ENCODE measurements around the gene ZSCAN1.
A peak's percentile ranks its signal among the peaks of the same experiment; 100 is the strongest.

Gene ZSCAN1

DNA sequence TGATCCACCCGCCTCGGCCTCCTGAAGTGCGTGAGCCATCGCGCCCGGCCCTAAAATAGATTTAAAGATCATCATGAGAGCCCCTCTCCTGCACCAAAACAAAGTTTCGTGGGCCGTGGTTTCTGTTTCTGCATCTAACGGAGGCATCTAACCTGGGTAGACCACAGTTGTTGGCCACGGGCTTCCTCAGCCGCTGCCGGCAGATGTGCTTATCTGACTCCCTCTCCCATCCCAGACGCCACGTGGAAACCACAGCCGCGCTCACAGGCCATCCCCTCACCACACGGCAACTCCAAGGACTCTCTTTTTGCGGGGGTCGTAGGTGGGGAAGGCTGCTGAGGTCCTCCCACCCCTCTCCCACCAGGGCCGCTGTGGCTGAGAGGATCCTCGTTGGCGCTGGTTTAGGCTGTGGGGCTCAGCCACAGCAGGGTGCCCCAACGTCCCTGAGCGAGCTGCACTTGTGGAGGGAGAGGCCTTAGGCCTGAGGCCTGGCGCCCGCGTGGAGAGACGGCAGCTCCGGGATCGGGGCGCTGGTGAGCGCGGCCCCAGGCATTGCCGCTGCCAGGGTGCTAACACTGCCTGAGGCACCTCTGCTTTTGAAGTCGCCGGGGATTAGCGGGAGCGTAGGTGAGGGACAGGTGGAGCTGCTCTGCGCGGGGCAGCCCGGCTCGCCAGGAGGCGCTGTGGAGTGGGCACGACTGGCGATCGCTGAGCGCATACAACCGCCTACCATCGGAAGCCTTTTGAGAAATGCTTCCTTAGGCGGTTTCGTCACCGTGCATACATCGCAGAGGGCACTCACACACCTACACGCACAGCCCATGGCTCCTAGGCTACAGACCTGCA is 8.9 kb downstream of the ZSCAN1 start:
- DNase-seq: no peak

DNA sequence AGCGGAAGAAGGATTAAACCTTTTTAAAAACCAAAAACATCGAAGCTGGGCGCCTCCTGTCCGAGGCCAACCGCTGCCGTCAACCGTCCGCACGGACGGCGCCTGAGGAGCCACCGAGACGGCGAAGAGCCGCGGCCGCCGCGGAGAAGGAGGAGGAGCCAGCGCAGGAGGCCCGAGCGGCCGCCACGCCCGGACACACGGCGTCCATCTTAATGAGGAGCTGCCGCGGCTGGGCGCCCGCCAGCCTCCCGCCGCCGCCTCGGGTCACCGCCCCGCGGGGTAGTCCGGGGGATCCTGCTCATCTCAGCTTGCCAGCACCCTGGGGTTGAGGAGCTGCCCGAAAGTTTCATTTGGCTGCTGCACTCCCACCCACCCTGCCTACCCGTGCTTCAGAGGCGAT is 10.6 kb downstream of the ZSCAN1 start:
- no peak for DNase-seq

DNA sequence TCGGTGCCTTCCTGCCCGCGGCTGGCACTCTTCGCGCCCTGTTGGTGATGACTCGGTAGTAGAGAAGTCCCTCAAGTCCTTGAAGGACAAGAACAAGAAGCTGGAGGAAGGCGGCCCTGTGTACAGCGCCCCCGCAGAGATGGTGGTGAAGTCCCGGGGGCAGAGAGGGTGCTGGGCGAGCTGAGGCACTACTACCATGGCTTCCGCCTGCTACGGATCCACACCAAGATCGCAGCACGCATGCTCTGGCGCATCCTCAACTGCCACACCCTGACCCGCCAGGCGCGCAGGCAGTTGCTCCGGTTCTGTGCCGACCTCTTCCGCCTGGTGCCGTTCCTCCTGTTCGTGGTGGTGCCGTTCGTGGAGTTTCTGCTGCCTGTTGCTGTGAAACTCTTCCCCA is 11.1 kb downstream of the ZSCAN1 start:
- no peak for DNase-seq

DNA sequence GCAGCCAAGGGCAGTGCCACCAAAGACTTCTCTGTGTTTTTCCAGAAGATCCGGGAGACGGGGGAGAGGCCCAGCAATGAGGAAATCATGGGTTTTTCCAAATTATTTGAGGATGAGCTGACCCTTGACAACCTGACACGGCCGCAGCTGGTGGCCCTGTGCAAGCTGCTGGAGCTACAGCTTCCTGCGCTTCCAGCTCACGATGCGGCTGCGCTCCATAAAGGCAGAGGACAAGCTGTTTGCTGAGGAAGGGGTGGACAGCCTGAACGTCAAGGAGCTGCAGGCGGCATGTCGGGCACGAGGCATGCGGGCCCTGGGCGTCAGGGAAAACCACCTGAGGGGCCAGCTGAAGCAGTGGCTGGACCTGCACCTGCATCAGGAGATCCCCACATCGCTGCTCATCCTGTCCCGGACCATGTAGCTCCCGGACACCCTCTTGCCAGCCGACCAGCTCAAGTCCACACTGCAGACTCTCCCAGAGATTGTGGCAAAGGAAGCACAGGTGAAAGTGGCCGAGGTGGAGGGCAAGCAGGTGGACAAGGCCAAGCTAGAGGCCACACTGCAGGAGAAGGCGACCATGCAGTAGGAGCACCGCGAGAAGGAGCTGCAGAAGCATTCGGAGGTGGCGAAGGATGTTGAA is 11.7 kb downstream of the ZSCAN1 start:
- DNase-seq: no peak

DNA sequence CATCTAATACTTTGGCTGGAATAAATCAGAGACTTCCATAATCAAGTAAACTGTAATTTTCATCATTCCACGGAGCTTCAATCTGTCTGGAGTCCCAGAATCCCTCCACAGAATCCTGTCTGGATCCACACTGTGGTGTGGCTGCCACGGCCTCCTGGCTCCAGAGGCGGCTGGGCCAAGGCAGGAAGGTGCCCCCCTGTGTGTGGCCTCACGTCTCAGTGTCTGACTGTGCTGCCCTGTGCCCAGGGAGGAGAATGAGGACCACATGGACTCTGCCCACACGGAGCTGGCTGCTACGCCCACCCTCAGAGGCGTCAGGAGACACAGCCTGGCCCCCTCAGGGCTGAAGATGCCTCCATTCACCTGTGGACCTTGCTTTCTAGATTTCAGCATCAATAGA is 13.0 kb downstream of the ZSCAN1 start:
- no peak for DNase-seq

DNA sequence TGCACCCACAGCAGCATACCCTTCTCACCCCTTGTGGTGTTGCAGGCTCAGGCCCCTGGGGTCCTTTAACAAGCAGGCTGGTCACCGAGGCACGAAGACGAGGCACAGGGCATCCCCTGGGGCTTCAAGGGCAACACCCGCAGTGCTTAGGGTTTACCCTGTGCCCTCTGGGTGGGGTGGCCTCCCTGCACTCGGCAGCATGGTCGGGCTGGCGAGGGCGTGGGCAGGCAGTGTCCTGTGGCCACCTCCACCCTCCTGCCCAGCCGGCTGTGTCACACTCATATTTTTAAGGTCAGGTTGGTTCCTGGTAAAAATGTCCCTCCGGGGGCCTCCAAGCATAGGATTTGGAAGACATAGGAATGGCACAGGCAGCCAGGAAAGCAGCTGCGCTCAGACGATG is 13.8 kb downstream of the ZSCAN1 start:
- no peak for DNase-seq

DNA sequence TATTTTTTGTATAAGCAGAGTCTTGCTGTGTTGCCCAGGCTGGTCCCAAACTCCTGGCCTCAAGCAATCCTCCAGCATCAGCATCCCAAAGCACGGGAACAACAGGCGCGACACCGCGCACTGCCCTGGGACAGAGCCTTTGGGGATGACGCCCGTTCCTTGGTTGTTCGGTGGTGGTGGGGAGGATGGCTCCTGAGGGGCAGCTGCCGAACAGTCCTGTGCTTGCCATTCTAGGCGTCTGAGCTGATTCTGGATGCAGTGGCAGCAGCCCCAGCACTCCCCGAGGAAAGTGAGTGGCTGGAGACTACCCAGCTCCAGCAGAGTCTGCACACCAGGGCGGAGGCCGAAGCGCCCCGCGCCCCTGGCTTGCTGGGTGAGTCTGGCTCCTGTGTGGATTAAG is 18.4 kb downstream of the ZSCAN1 start:
- no peak for DNase-seq

DNA sequence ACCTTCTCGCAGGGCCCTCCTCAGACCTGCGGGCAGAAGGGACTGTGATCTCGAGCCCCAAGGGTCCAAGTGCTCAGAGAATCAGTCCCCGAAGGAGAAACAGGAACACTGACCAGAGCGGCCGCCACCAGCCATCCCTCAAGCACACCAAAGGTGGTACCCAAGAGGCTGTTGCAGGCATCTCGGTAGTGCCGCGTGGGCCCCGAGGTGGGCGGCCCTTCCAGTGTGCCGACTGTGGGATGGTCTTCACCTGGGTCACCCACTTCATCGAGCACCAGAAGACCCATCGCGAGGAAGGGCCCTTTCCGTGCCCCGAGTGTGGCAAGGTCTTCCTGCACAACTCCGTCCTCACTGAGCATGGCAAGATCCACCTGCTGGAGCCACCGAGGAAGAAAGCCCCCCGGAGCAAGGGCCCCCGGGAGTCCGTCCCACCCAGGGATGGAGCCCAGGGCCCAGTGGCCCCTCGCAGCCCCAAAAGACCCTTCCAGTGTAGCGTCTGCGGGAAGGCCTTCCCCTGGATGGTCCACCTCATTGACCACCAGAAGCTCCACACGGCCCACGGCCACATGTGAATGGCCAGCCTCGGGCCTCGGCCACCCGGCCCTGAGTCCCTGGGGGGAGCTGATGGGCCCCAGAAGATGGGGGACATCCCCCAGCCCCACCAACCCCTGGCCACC is 19.8 kb downstream of the ZSCAN1 start:
- DNase-seq: no peak

DNA sequence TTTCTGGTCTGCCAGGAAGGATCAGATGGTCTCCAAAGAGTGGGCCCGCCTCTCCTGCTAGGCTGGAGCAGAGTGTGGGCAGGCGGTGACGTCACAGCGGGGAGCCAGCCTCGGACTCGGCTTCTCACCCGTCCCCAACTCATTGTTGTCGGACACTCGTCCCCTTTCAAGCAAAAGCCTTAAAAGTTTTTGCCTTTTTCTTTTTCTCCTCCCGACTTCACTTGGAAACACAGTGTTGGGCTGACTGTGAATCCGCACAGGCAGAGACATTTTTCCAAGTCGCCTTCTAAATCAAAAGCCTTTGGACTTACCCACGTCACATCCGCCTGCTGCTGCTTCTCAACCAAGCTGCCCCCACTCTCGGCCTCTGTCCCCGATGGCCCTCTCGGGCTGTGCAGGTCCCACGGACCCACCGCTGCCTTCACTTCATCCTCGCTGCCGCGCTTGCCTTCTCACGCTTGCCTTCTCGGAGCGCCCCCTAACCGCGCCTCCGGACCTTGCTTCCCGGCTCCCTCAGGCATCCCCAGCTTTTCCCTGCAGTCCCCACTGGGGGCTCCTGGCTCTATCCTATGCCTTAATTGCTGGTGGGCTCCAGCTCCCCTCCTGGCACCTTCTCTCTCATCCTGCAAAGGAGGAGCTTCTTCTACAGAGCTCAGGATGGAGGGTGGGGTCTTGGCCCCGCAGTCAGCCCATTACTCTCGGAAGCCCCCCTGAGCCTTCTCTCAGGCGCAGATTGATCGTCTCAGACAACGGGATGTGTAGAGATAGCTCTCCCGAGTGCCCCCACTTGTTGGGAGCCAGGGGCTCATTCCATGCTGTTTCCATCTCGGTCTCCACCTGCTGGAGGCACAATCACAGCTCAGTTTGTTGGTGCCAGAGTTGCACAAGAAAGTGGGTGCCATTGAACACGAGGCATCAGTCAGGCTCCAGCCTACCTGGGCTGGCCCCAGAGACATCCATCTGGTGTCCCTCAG is 21.4 kb downstream of the ZSCAN1 start:
- no peak for DNase-seq

DNA sequence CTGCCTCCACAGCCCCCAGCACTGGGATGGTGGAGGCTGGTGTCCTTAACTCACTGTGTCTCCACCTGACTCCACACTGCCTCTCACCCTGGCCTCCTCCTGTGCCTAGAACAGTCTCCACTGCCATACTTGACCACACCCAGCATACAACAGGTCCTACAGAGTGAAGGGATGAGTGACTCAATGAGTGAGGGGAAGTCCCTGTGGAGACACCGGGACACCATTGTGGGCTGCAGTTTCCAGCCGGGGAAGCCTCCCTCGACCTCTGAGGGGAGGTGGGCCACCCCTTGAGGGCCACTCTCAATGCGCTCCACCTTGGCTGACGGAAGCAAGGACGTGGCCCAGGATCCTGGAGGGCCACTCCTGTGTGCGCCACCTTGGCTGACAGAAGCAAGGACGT is 22.4 kb downstream of the ZSCAN1 start:
- no peak for DNase-seq

DNA sequence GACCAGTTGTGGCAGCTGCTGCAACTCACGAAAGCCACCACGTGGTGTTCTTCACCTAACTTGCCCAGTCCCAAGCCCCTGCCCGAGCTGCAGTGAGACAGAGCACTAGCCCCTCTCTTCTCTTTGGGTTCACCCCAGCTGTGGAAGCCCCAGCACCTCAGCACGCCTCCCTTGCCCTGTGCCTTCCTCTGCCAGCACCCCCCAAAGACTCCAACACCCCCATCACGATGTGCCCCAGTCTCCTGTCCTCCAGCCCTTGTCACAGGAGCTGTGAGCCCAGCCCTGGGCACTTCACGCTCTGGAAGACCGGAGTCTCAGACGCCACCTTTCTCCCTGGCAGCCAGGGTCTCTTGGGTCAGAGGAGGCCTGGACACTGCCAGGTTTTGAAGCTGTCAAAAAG is 23.0 kb downstream of the ZSCAN1 start:
- DNase-seq: no peak

DNA sequence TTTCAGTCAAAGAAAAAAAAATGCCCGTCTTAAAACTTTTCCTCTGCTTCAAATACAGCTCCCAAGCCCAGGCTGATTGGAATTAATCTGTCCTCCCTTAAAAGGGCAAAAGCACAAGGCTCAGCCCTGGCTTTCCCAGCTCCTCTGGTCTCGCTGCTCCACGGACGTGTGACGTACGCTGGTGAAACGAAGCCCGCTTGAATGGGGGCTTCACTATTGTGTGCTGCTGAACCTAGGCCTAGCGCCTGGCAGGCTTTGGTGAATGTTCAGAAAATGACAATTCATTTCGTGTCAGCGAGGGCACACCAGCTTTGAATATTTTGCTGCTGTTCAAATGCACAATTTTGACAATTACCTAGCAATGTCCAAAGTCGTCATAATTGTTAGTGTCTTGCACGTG is 24.6 kb downstream of the ZSCAN1 start:
- DNase-seq: no peak

DNA sequence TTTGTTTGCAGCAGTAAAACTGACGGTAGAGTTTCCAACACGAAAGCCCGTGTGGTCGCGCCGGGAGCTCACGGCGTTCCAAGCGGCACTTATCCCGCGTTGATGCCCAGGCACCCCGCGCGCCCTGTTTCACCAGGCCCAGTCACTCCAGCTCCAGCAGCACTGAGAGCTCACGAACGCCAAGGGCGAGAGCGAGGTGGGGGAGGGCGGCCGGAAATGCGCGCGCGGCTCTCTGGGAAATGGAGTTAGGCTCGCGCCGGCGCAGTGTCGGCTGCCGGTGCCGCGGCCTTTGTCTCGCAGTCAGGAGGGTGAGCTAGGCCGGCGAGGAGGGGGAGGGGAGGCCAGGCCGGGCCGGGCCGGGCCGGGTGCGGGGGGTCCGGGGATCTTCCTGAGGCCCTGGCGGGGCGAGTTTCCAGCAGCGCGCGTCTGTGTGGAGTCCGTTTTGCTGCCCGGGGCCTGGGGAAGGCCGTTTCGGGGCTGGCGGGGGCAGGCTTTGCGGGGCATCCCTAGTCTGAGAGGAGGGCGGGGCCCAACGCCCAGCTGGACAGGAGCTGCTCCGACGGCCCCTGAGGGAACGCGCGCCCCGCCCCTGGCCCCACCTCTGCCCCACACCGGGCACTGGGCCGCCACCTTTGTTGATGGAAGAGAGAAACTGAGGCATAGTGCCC is 25.3 kb downstream of the ZSCAN1 start, which contains the start of gene ZNF135:
Gene ZNF135 (plus strand): TSS at position 280 of the 668 bp plus-strand sequence. CDS start 721 bp downstream, outside the sequence.
- DNase-seq: peak; percentile 37

DNA sequence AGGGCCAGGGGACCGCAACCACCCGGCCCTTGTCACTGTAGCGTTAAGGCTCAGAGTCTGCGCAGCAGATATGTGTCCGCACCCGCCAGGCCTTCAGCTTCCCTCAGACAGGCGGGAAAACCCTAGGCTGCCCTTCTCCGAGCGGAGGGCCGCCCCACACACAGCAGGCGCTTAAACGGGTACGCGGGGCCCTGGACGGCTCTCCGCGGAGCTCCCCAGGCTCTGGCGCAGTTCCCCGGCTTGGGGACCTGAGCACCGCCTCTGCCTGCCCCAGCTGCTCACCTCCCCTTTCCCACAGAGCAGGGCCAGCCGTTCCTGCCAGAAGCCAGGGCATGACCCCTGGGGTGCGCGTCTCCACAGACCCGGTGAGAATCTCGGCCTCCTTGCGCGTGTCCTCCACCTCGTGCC is 25.9 kb downstream of the ZSCAN1 start:
- no peak for DNase-seq

DNA sequence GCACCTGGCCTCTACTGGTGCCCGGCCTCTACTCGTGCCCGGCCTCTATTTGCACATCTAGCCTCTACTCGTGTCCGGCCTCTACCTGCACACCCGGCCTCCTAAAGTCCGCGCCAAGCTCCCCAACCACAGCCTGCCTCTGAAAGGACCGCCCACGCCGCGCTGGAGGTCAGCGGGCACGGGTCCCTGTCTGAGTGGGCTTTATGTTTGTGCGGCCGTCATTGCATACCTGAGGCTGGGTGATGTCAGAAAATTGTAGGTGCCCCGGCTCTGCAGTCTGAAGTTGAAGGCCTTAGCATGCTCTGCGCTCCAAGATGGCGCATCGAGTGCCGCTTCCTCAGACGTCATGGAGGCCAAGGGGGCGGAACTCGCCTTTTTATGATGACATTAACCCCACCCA is 26.4 kb downstream of the ZSCAN1 start:
- no peak for DNase-seq

DNA sequence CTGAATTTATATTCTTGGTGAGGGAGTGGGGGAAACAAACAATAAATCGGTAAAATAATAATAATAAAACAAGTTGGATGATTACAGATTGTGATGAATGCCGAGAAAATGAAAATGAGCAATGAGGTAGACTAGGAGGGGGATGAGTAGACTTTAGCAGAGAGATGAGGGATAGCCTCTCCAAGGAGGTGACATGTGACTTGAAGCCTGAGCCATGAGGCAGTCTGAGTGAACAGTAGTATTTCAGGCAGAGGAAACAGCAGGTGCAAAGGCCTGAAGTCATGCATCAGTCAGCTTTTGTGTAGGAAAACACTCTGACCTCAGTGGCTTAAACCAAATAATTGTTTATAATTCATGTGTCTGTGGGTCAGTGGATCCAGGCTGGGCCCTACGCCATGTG is 29.9 kb downstream of the ZSCAN1 start:
- DNase-seq: no peak

DNA sequence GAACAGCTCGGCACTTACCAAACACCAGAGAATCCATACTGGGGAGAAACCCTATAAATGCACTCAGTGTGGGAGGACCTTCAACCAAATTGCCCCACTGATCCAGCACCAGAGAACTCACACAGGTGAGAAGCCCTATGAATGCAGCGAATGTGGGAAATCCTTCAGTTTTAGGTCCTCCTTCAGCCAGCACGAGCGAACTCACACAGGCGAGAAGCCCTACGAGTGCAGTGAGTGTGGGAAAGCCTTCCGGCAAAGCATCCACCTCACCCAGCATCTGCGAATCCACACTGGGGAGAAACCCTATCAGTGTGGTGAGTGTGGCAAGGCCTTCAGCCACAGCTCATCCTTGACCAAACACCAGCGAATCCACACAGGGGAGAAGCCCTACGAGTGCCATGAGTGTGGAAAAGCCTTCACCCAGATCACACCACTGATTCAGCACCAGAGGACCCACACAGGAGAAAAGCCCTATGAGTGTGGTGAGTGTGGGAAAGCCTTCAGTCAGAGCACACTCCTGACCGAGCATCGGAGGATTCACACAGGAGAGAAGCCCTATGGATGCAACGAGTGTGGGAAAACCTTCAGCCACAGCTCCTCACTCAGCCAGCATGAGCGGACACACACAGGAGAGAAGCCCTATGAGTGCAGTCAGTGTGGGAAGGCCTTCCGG is 33.6 kb downstream of the ZSCAN1 start:
- DNase-seq: no peak

DNA sequence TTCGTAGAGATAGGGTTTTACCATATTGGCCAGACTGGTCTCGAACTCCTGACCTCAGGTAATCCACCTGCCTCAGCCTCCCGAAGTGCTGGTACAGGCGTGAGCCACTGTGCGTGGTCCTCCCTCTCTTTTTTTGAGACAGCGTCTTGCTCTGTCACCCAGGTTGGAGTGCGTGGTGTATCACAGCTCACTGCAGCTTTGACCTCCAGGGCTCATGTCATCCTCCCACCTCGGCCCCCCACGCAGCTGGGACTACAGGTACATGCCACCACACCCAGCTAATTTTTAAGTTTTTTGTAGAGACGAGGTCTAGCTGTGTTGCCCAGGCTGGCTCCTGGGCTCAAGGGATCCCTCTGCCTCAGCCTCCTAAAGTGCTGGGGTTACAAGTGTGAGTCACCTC is 46.0 kb downstream of the ZSCAN1 start:
- no peak for DNase-seq

DNA sequence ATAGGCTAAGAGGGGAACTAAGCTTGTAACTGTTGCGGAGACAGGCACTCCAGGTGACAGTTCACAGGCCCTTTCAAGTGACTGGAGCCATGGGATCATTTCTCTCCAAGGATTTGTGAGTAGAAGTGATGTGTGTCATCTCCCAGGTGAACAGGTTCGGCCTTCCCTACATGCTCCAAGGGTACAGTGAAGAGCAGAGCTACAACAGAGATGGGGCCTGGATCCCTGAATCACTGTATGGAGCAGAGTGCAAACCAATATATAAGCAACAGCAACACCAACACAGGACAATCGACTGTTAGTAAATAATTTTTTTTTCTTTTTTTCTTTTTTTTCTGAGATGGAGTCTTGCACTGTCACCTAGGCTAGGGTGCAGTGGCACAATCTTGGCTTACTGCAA is 49.2 kb downstream of the ZSCAN1 start:
- no peak for DNase-seq

DNA sequence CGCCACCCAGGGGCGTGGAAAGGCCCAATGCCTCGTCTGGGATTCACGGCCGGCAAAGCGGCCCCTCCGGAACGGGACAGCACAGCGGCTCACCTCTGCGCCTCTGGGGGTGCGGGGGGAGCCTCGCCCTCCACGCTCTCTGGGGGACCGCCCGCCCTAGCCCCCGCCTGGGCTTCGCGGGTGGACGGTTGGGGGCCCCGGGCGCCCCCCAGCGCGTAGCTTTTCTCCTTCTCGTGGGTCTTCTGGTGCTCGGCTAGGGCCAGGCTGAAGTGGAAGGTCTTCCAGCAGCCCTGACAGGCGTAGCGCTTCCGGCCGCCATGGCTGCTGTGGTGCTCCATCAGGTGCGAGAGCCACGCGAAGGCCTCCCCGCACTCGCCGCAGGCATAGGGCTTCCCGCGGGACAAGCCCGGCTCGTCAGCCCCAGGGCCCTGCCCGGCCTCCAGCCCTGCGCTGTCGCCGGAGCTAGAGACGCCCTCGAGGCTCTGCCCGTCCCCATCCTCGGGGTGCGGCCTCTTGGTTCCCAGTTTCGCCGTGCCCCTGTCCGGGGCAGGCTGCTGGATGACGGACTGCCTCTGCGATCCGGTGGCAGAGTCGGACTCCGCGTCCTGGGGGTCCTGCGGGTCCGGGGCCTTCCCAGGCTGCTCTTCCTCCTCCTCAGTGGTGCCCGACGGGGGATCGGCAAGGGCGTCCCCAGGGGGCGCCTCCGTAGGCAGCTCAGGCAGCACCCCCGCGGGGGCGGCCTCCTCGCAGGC is 50.9 kb downstream of the ZSCAN1 start:
- DNase-seq: no peak

DNA sequence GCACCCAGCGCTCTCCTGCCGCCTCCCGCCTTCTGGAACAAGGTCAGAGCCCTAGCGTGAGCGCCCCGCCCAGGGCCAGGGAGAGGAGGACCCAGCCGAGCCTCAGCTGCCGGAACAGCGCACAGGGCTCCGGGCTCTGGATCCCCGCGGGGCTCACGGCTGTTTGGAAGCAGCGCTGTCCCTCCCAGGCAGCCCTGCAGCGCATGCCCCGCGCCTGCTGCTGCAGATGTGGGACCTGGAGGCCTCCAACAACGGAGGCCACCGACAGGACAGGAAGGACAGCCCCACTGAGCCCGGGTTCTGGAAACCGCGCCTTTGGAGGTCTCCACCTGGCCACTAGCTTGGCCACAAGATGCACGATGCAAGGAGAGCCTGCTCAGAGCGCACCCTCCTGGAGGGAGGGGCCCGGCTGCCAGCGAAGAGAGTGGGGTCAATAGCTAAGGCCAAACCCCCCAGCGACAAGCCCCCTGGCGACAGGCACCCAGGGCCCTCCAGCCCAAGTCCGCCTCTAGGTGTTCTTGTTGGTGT is 51.6 kb downstream of the ZSCAN1 start:
- no peak for DNase-seq

All from activated T-cell treated with anti-CD3 and anti-CD28 coated beads for 4 hours (primary cell).